WTC11 (cell line): Measurements from ENCODE around the gene SDC1.
A peak's percentile ranks its signal among the peaks of the same experiment; 100 is the strongest.

Experiments used
- ATF3 ChIP-seq: sonication (generic); formaldehyde crosslinking; conservative IDR thresholded peaks from 2 replicates; pipeline ENCODE4 v1.8.1; 2022; ENCODE audit warnings: mild to moderate bottlenecking, missing genetic modification reagents
- ATF6 ChIP-seq: sonication (generic); formaldehyde crosslinking; IDR thresholded peaks from 2 replicates; pipeline ENCODE4 v1.8.1; 2023; ENCODE audit warnings: mild to moderate bottlenecking, missing genetic modification reagents
- CTCF ChIP-seq: fragments of 200-600 bp; IDR thresholded peaks from 2 replicates; pipeline ENCODE4 v1.8.0; 2022; ENCODE audit warnings: antibody characterized with exemption
- ELF4 ChIP-seq: sonication (generic); formaldehyde crosslinking; IDR thresholded peaks from 2 replicates; pipeline ENCODE4 v1.8.1; 2022; ENCODE audit warnings: low read depth, mild to moderate bottlenecking, moderate library complexity, missing genetic modification reagents
- ESRRA ChIP-seq: sonication (generic); formaldehyde crosslinking; IDR thresholded peaks from 2 replicates; pipeline ENCODE4 v1.8.1; 2022; ENCODE audit warnings: mild to moderate bottlenecking, missing genetic modification reagents, borderline replicate concordance
- HMGXB4 ChIP-seq: sonication (generic); formaldehyde crosslinking; IDR thresholded peaks from 2 replicates; pipeline ENCODE4 v1.8.1; 2023; ENCODE audit warnings: mild to moderate bottlenecking, moderate library complexity, missing genetic modification reagents
- MAX ChIP-seq: sonication (generic); formaldehyde crosslinking; IDR thresholded peaks from 2 replicates; pipeline ENCODE4 v1.8.0; 2022; ENCODE audit warnings: mild to moderate bottlenecking, missing genetic modification reagents
- ZNF263 ChIP-seq: sonication (generic); formaldehyde crosslinking; IDR thresholded peaks from 2 replicates; pipeline ENCODE4 v1.8.1; 2022; ENCODE audit warnings: low read depth, mild to moderate bottlenecking, moderate library complexity, missing genetic modification reagents

GRCh38 chr2:20222769-20223406 is 2.0 kb downstream of the SDC1 start:
- TF ChIP-seq CTCF, result no peak
- TF ChIP-seq ATF3, result no peak
- TF ChIP-seq HMGXB4 (CRISPR knock-in tag), result no peak
- TF ChIP-seq ELF4 (CRISPR knock-in tag), result no peak
- TF ChIP-seq MAX (CRISPR knock-in tag), result no peak
- no peak for TF ChIP-seq ESRRA (CRISPR knock-in tag)
- TF ChIP-seq ATF6 (CRISPR knock-in tag), result no peak
- peak; percentile 15; the same call in 1 of the 2 replicates for TF ChIP-seq ZNF263 (CRISPR knock-in tag)
